ENCODE data around the gene GSTT4.
"Not testable (repeated sequence)": the region's sequence is repeated elsewhere in the genome, so short reads cannot be mapped to it uniquely, and the experiment has no call there.

Gene GSTT4

GRCh38 chr22:24005201-24005600 lies at the start of gene GSTT4:
TSS of gene GSTT4 (minus strand) at chr22:24005453. CDS start at chr22:24005356, 97 bp downstream.
- DNase-seq (ENCODE audit: low read depth, low spot score) = no peak

DNA sequence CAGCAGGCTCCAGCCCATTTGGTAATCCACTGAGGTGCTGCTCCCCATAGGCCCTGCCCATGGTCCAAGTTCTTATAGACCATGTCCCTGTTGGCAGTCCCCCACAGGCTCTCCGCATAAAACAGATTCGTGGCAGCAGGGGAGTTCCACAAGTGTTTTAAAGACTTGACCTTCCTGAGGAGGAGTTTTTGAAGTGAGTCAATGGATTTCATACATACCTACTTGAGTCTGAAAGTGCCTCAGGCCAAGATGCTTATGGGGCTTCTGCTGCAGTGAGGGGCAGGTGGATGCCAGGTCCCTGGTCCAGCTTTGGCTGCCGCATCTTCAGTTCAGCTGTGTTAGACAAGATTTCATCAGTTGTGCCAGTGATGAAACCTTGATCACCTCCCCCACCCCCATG lies 49.1 kb upstream of the GSTT4 start:
- DNase-seq (ENCODE audit: low read depth, low spot score) = no peak

DNA sequence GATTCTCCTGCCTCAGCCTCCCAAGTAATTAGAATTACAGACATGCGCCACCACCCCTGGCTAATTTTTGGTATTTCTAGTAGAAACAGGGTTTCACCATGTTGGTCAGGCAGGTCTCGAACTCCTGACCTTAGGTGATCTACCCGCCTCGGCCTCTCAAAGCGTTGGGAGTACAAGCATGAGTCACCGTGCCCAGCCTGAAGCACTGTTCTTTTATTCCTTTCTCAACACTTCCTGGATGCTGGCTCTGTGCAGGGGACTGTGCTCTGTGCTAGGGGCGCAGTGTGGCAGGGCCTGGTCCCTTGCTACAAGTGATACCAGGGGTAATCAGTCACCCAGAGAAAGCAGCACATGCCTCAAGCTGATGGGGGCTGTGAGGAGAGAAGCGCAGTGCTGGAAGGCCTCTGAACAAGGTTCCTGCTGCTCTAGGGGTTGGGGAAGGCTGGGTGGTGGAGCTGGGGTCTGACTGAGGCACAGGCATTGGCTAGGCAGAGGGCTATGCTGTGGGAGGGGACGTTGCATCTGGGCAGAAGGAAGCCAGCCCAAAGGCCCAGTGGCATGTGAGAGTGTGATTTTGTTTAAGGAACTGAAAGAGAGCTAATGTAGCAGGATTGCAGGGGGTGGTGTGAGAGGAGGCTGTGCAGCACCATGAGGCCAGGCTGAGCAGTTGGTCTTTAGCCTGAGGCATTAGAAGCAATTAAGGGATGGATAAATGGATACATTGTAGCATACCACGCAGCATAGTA lies 48.4 kb upstream of the GSTT4 start:
- no peak for DNase-seq (ENCODE audit: low read depth, low spot score)

DNA sequence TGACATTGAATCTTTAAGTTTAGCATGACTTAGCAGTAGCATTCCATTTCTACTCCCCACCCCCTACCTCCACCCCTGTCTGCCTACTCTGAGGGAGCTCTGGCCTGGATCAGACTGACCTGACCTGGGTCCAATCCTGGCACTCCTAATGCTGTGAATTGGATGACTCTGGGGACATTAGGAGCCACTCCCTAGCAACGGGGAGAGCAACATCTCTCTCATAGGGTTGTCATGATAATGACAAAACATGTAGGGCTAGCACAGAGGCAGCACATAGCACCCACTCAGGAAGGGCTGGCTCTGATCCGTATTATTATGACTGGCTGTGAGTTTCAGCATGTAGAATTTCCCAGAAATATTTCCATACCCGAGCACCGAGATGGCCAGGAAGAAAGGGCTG lies 46.3 kb upstream of the GSTT4 start:
- DNase-seq (ENCODE audit: low read depth, low spot score) = no peak

GRCh38 chr22:24051028-24051427 lies 45.8 kb upstream of the GSTT4 start:
- no peak for DNase-seq (ENCODE audit: low read depth, low spot score)

DNA sequence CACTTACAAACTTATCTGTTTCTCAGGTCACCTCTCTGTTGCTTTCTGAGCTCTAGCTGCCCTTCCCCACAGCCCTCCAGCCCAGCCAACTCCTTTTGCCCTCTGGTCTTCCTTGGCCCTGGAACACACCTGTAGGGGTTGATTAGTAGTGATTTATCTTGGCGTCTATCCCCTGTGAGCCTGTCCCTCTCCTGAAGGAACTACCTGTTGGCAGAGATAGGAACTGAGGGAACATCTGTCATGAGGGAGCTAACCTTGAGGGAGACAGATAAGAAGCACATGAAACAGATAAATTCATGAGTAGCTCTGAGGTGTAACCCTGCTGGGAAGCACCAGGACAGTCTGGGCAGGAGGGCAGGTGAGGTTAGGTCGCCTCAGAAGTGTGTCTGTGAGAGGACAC lies 44.7 kb upstream of the GSTT4 start:
- no peak for DNase-seq (ENCODE audit: low read depth, low spot score)

GRCh38 chr22:24049211-24049610 lies 44.0 kb upstream of the GSTT4 start:
- no peak for DNase-seq (ENCODE audit: low read depth, low spot score)

GRCh38 chr22:24046024-24046423 lies 40.8 kb upstream of the GSTT4 start:
- DNase-seq (ENCODE audit: low read depth, low spot score) = no peak

GRCh38 chr22:24043958-24044357 lies 38.7 kb upstream of the GSTT4 start:
- DNase-seq (ENCODE audit: low read depth, low spot score) = no peak

DNA sequence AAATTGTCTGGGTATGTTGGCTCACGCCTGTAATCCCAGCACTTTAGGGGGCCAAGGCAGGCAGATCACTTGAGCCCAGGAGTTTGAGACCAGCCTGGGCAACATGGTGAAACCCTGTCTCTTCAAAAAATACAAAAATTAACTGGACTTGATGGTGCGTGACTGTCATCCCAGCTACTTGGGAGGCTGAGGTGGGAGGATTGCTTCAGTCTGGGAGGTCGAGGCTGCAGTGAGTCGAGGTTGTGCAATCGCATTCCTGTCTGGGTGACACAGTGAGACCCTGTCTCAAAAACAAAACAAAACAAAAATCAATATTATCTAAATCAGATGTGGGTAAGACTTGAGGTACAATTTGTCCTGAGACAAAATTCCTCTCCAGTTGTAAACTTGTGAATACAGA lies 38.2 kb upstream of the GSTT4 start:
- not testable (repeated sequence) for DNase-seq (ENCODE audit: low read depth, low spot score)

DNA sequence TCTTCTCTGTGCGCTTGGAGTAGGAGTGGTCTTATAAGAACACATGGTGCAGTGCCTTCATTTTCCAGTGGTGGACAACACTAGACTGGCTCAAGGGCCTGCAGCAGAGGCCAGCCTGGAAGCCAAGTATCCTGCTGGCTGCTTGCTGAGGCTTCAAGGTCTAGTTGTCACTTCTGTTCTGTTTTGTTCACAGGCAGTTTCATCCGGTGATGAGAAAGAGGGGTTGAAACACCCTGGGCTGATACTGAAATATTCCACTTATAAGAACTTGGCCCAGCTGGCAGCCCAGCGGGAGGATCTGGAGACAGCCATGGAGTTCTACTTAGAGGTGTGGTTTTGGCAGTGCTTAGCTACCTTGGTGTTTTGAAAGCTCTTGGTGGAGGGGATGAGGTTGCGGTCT lies 35.7 kb upstream of the GSTT4 start:
- no peak for DNase-seq (ENCODE audit: low read depth, low spot score)

DNA sequence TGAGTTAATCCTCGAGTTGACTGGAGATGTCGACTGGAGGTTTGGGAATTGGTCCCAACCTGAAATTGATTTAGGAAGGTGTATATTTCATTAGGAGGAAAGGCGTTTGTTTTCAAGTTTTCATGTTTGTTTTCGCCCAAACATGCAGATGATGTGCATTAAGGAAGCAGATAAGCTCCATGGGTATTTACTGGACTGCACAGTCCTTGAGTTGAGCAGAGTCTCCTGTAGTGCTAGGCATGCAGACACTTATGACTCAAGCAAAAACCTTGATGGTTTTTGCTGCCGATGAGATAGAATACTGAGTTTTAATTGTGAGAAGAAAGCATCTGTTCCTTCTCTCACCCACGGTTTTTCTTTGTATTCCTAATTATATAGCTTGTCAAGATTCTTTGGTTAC lies 33.8 kb upstream of the GSTT4 start:
- no peak for DNase-seq (ENCODE audit: low read depth, low spot score)

GRCh38 chr22:24037851-24038765 lies 32.9 kb upstream of the GSTT4 start:
- DNase-seq (ENCODE audit: low read depth, low spot score) = no peak

DNA sequence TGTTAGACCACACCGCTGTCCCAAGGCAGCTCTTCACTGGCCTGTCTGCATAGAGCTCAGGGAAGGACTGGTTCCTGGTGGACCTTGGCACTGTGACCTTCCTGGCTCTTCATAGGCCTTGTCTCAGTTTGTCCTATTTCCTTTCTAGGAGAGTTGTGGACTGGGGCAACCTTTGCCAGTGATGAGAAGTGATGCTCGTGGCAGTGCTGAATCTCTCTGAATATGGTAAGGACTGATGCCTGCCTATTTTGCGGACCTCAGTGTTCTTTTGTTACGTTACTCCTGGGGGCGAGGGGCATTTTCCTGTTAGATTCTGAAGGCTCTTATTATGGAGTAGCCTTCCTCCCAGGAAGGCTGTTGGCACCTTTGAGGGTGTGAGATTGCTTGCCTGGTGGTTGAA lies 30.0 kb upstream of the GSTT4 start:
- DNase-seq (ENCODE audit: low read depth, low spot score) = no peak

DNA sequence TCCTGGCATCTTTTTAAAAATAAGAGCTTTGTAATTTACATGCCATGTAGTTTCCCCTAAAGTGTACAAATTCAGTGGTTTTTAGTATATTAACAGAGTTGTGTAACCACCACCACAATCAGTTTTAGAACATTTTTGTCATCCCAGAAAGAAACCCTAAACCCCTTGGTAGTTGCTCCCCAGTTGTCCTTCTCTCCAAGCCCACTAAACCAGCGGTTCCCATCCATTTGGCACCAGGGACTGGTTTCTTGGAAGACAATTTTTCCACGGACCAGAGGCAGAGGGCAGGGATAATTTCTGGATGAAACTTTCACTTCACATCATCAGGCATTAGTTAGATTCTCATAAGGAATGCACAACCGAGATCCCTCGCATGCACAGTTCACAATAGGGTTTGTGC lies 28.5 kb upstream of the GSTT4 start:
- DNase-seq (ENCODE audit: low read depth, low spot score) = no peak

DNA sequence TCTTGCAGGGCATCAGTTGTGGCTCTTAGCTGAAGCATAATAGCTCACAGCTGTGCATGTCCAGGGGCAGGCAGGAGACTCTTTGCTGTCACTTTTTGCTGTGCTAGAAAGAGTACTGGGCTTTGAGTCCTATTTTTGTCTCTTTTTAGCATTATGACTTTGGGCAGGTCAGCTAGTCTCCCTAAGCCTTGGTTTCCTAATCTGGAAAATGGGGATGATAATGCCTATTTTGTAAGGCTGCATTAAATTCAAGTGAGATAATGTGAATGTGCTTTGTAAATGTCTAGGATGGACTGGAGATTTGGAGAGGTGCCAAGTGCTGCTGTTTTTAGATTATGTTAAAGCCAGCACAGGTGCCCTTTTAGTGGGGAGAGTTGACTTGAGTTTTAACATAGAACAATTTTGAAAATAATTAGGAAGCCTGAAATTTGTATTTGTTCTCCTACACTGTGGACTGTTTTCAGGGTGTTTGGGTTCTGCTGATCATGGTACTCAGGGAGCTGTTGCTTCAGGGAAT lies 25.0 kb upstream of the GSTT4 start:
- DNase-seq (ENCODE audit: low read depth, low spot score) = no peak

DNA sequence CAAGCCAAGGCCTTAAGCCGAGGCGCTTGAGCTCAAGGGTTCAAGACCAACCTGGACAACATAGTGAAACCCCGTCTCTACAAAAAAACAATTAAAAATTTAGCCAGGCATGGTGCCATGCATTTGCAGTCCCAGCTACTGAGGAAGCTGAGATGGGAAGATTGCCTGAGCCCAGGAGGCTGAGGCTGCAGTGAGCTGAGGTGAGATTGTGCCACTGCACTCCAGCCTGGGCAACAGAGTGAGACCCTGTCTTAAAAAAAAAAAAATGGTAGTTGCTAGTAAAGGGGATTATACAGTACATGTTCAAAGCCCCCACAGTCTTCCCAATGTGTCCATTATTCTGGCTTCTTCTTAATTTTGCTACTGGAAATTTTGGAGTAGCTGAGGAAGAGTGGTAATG lies 24.1 kb upstream of the GSTT4 start:
- DNase-seq (ENCODE audit: low read depth, low spot score) = no peak

GRCh38 chr22:24028533-24028932 lies 23.3 kb upstream of the GSTT4 start:
- no peak for DNase-seq (ENCODE audit: low read depth, low spot score)

GRCh38 chr22:24027991-24028390 lies 22.7 kb upstream of the GSTT4 start:
- DNase-seq (ENCODE audit: low read depth, low spot score) = no peak

DNA sequence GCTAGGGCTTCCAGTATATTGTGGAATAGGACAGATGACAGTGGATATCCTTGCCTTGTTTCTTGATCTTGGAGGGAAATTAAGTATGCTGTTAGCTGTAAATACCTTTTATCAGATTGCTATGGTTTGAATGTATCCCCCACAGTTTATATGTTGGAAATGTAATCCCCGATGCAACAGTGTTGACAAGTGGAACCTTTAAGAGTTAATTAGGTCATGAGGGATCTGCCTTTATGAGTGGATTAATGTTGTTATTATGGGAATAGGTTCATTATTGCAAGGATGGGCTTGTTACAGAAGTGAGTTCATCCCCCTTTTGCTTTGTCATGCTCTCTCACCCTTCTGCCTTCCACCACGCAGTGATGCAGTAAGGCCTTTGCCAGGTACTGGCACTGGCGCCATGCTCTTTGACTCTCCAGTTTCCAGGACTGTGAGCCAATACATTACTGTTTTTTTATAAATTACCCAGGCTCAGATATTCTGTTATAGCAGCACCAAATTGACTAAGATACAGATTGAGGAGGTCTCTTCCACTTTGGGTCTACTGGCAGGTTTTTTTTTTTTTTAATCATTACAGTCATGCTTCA lies 22.2 kb upstream of the GSTT4 start:
- no peak for DNase-seq (ENCODE audit: low read depth, low spot score)

- no peak for DNase-seq (ENCODE audit: low read depth, low spot score)
Observed at GRCh38 chr22:24026733-24027132, 21.5 kb upstream of the GSTT4 start.

GRCh38 chr22:24026056-24026455 lies 20.8 kb upstream of the GSTT4 start:
- DNase-seq (ENCODE audit: low read depth, low spot score) = no peak
